ENCODE measurements around the gene FHIT.

FHIT gene

GRCh38 chr3:61090389-61091169 is 160.7 kb downstream of the FHIT start:
- no peak for TF ChIP-seq CTCF (conservative IDR thresholded peaks at IDR 0.05; ENCODE audit: low read depth, low read length)
- DNase-seq (ENCODE audit: low read depth), result no peak

DNA sequence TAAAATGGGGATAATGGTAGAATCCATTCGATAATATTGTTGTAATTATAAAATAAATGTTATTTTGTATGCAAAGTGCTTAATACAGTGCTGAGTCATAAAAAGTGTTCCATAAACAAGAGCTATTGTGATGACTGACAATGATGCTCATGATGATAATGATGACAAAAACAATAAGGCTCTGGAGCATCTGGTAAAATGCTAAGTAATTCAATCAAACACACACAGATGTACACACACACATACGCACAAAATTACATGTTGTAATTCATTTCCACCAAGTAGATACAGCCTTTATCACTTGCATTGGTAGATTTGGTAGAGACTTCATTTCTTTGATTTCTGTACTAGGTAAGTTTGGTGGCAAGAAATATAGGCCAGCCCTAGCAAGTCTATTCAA is 163.8 kb downstream of the FHIT start:
- no peak for TF ChIP-seq CTCF (conservative IDR thresholded peaks at IDR 0.05; ENCODE audit: low read depth, low read length)
- no peak for DNase-seq (ENCODE audit: low read depth)

More at GRCh38 chr3:61090389-61091169, 160.7 kb downstream of the FHIT start:
- H3K4me3 ChIP-seq (ENCODE audit: low read depth, low read length), result no peak overlapping the region

GRCh38 chr3:61081554-61081953 is 169.7 kb downstream of the FHIT start:
- DNase-seq (ENCODE audit: low read depth), result no peak
- H3K4me3 ChIP-seq (ENCODE audit: low read depth, low read length), result no peak overlapping the region
- no peak for TF ChIP-seq CTCF (conservative IDR thresholded peaks at IDR 0.05; ENCODE audit: low read depth, low read length)

More for the DNA sequence above, 163.8 kb downstream of the FHIT start:
- no peak overlapping the region for H3K4me3 ChIP-seq (ENCODE audit: low read depth, low read length)

DNA sequence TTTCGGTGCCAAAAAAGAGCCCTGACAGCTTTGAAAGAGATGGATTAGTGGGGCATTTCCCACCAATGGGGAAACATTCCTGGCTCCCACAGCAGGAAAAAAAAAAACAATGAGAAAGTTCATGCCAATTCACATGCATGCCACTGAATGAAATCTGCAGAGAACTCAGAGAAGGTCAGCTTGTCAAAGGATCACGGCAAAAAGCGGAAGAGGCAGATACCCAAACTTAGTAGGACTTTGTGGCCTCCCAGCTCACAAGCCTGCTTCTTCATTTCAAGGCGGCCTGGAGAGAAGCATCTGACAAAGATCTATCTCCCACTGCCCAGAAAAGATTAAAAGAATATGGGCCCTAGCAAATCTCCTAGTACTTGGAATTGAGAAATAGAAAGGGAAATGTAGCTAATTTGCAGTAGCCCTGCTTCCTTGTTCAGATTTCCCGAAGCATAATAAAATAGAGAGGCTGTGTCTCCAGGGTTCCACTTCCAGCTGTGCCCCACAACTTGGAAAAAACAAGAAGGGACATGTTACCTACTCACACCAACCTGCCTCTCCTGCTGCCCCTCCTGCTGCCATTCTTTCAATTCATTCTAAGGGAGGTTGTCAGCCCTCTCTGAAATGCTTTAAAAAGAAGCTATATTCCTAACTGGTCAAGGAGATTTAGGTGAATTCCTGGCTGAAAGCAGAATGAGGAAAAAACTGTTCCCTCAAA is 170.4 kb downstream of the FHIT start:
- no peak overlapping the region for H3K4me3 ChIP-seq (ENCODE audit: low read depth, low read length)
- TF ChIP-seq CTCF (conservative IDR thresholded peaks at IDR 0.05; ENCODE audit: low read depth, low read length), result no peak
- no peak for DNase-seq (ENCODE audit: low read depth)

GRCh38 chr3:61078048-61078752 is 173.1 kb downstream of the FHIT start:
- no peak overlapping the region for H3K4me3 ChIP-seq (ENCODE audit: low read depth, low read length)
- no peak for TF ChIP-seq CTCF (conservative IDR thresholded peaks at IDR 0.05; ENCODE audit: low read depth, low read length)
- DNase-seq (ENCODE audit: low read depth), result no peak

GRCh38 chr3:61077551-61077950 is 173.7 kb downstream of the FHIT start:
- DNase-seq (ENCODE audit: low read depth), result no peak
- no peak overlapping the region for H3K4me3 ChIP-seq (ENCODE audit: low read depth, low read length)
- no peak for TF ChIP-seq CTCF (conservative IDR thresholded peaks at IDR 0.05; ENCODE audit: low read depth, low read length)
